ENCODE data around the gene TAS2R14. TPM values are rescaled to one million over a fixed set of nuclear protein-coding genes. Genes with fewer than 3 reads are reported as not detected.

Gene TAS2R14
- total RNA-seq, result 1 to 10 TPM in 3 of 6 experiments, under 1 TPM in 3; 0.81 to 4.2 (median 1.6) TPM
- long read RNA-seq, partial matches to known transcripts, result 0 of 1 reads
- long read RNA-seq, other reads (novel, unspliced or antisense), result 1 of 1 reads

DNA sequence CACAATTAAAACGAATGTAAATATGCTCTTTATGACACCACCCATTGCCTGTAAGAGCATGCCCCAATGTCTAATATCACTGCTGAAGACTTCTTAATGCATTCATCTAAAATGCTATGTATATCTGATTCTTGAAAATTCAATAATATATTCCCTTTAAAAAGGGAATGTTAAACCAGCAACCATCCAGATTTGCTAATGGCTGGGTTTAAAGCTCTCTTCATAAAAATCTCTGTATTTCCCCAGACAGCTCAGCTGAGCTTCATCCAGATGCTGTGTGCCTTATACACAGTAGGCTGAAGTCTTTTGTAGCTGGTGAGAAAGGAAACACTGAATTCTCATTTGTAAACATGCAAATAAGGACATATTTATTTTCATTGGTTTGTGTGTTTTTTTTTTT lies at the start of gene TAS2R14:
TAS2R14 (minus strand) TSS at position 101 of the 400 bp plus-strand sequence; CDS start at position 45, 56 bp downstream.
- no peak for DNase-seq
- no peaks in the 10 kb centered on the region for H3K9me3 ChIP-seq
- ATAC-seq, result no peak
- H3K4me3 ChIP-seq, result no peak within 1 kb of the TSS
- WGBS (ENCODE audit: insufficient coverage, low coverage, low lambda C conversion rate, missing lambda C conversion rate), result 60% methylated on average over 1 of the region's 1 CpG
- no peaks in the 10 kb centered on the region for H3K36me3 ChIP-seq
- intact Hi-C loops (cut with DNase I), result no loop called here
- H3K4me1 ChIP-seq, result no peaks in the 10 kb centered on the region
- H3K27ac ChIP-seq, result no peak within 1 kb of the TSS
- no peaks in the 10 kb centered on the region for H3K27me3 ChIP-seq
- TF ChIP-seq POLR2A (IDR thresholded peaks at IDR 0.05), result no peak
- TF ChIP-seq, protein P1, sequence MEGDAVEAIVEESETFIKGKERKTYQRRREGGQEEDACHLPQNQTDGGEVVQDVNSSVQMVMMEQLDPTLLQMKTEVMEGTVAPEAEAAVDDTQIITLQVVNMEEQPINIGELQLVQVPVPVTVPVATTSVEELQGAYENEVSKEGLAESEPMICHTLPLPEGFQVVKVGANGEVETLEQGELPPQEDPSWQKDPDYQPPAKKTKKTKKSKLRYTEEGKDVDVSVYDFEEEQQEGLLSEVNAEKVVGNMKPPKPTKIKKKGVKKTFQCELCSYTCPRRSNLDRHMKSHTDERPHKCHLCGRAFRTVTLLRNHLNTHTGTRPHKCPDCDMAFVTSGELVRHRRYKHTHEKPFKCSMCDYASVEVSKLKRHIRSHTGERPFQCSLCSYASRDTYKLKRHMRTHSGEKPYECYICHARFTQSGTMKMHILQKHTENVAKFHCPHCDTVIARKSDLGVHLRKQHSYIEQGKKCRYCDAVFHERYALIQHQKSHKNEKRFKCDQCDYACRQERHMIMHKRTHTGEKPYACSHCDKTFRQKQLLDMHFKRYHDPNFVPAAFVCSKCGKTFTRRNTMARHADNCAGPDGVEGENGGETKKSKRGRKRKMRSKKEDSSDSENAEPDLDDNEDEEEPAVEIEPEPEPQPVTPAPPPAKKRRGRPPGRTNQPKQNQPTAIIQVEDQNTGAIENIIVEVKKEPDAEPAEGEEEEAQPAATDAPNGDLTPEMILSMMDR (IDR thresholded peaks at IDR 0.05), result no peak

- ATAC-seq (no peak), DNase-seq (no peak)
- Histone ChIP-seq H3K27me3 (no peaks in the 10 kb centered on the region), H3K4me3 (no peak within 1 kb of the TSS), H3K36me3 (no peaks in the 10 kb centered on the region), H3K4me1 (no peaks in the 10 kb centered on the region), H3K9me3 (peaks cover 0 to 3% (median 0%) of the 10 kb centered on the region in 4 donors), H3K27ac (no peak within 1 kb of the TSS)
- intact Hi-C loops (cut with DNase I), result no loop called here
- 50% methylated on average over 2 of the region's 2 CpGs for WGBS (ENCODE audit: insufficient coverage, low coverage, low lambda C conversion rate, missing lambda C conversion rate)
- TF ChIP-seq, protein P1 (IDR thresholded peaks at IDR 0.05), result no peak
- TF ChIP-seq POLR2A (IDR thresholded peaks at IDR 0.05), result no peak
Measured at GRCh38 chr12:10986812-10987211, 47.7 kb upstream of the TAS2R14 start, which contains the start of gene TAS2R50. Gene TAS2R50 (minus strand): TSS chr12:10986912. CDS start chr12:10986860, 52 bp downstream.

- Histone ChIP-seq H3K4me3 (no peak overlapping the region), H3K36me3 (no peaks in the 10 kb centered on the region), H3K4me1 (no peaks in the 10 kb centered on the region), H3K27ac (no peak overlapping the region), H3K9me3 (no peaks in the 10 kb centered on the region), H3K27me3 (no peaks in the 10 kb centered on the region)
- no peak for DNase-seq
- no peak for TF ChIP-seq POLR2A (IDR thresholded peaks at IDR 0.05)
- TF ChIP-seq, protein P1 (IDR thresholded peaks at IDR 0.05), result no peak
- intact Hi-C loops (cut with DNase I), result no loop called here
- no peak for ATAC-seq
- 92% methylated on average over 5 of the region's 5 CpGs for WGBS (ENCODE audit: insufficient coverage, low coverage, low lambda C conversion rate, missing lambda C conversion rate)
Measured at GRCh38 chr12:10982244-10982643, 43.2 kb upstream of the TAS2R14 start.

DNA sequence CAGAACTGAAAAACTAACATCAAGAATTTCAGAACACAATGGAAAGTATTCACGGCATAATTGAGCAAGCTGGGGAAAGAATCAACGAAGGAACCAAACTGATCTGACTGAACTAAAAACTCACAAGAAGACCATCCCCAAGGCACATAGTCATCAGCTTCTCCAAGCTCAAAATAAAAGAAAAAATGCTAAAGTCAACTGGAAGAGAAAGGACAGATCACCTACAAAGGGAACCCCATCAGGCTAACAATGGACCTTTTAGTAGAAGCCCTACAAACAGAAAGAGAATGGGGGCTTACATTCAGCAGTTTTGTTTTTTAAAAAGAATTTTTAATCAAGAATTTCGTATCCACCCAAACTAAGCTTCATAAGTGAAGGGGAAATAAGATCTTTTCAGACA lies 35.9 kb upstream of the TAS2R14 start:
- 84% methylated on average over 3 of the region's 3 CpGs for WGBS (ENCODE audit: insufficient coverage, low coverage, low lambda C conversion rate, missing lambda C conversion rate)
- TF ChIP-seq, protein P1 (IDR thresholded peaks at IDR 0.05), result no peak
- no peak for TF ChIP-seq POLR2A (IDR thresholded peaks at IDR 0.05)
- Histone ChIP-seq H3K4me3 (no peak overlapping the region), H3K36me3 (no peaks in the 10 kb centered on the region), H3K27me3 (no peaks in the 10 kb centered on the region), H3K9me3 (no peaks in the 10 kb centered on the region), H3K27ac (no peak overlapping the region), H3K4me1 (no peaks in the 10 kb centered on the region)
- intact Hi-C loops (cut with DNase I), result no loop called here
- DNase-seq (no peak), ATAC-seq (no peak)

Measured in right lobe of liver (tissue), 6 donors.